Endometrial microvascular endothelial cells (primary cell): ENCODE results near the gene CYB5R3. TPM values are rescaled to one million over a fixed set of nuclear protein-coding genes. Genes with fewer than 3 reads are reported as not detected.
"Not testable (repeated sequence)": the region's sequence is repeated elsewhere in the genome, so short reads cannot be mapped to it uniquely, and the experiment has no call there.

Experiments
- in situ Hi-C: cut with HindIII; loops from 2 replicates; pipeline ENCODE4 v1.10.0; 2017; ENCODE audit warnings: low sequenced_read_pairs, low pct_unique_long_range_greater_than_20kb; ENCODE audit errors: inconsistent ontology term
- total RNA-seq: library from RNA; depleted of rRNA; stranded (reverse); fragments of >200 nt; gene quantifications from one replicate; pipeline ENCODE4 v1.2.3, GENCODE V29; 2015; ENCODE audit errors: inconsistent ontology term

CYB5R3 gene
- total RNA-seq, 1 donor from 2014 or later: 155 TPM

DNA sequence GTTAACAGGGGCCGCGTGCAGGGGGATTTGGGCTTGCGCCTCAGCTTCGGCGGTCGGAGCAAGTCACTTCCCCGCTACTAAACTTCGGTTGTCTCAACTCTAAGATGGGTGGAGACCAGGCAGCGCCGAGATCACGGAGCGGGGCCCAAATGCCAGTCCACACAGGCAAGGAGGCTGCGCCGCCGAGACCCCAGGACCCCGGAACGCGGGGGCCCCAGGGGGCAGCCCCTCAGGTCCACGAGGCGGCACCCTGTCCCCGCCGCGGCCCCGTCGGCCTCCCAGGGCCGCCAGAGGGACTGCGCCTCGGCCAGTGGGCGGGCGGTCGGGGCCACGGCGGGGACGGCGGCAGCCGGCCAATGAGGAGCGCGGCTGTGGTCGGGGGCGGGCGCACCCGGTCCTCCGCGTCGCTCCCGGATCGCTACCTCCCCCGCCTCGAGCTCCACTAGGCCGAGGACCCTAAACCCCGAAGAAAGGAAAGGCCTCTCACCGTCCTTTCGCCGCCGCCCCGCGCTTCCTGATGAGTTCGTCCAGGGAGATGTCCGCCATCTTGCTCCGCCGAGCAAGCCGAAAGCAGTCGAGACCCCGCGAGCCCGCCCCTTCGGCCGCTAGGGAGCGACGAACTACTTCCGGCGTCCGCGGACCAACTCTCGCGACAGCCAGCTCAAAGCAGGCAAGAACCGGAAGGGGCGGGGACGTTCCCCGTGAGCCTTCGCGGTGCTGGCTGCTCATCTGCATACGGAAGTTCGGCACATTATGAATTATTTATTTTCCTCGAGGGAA lies 34.7 kb downstream of the CYB5R3 start, which contains the start of gene POLDIP3:
Gene POLDIP3, minus strand, starts transcription at position 572 of the 780 bp plus-strand sequence. Its CDS starts 26 bp downstream, at position 546.
- in situ Hi-C loops: no loop called here

DNA sequence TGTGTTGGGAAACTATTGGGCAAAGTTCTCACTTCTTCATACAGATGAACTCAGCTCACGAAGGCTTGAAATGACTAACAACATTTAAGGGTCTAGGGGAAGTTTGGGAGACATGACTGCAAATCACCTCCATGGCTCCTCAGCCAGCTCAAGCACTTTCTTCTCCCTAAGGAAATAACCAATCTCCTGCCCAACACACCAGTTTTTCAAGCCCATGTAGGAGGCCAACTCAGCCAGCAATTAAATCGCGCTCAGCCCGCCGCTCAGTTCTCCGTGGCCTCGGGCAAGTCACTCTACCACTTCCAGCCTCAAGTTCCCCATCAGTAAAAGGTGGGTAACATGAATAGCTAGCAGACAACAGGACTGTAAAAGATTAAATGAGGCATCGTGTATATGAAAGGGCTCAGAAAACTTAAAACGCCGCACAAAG lies 35.3 kb downstream of the CYB5R3 start:
- in situ Hi-C loops: no loop called here

DNA sequence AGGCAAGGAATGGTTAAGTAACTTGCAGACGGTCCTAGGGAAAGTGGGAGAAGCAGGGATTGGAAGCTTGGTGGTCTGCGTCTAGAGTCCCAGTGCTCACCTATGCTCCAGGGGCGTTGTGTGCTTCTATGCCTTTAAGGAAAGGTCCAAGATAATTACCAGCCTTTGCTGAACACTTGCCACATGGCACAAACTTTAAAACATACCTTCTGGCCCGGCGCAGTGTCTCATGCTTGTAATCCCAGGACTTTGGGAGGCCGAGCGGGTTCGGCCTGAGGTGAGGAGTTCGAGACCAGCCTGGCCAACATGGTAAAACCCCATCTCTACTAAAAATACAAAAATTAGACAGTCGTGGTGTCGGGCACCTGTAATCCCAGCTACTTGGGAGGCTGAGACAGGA lies 36.9 kb downstream of the CYB5R3 start:
- in situ Hi-C loops: no loop called here

- in situ Hi-C loops: no loop called here
Observed at GRCh38 chr22:42611051-42611450, 38.1 kb downstream of the CYB5R3 start.

- in situ Hi-C loops: no loop called here
Observed at GRCh38 chr22:42610186-42610585, 39.0 kb downstream of the CYB5R3 start.

DNA sequence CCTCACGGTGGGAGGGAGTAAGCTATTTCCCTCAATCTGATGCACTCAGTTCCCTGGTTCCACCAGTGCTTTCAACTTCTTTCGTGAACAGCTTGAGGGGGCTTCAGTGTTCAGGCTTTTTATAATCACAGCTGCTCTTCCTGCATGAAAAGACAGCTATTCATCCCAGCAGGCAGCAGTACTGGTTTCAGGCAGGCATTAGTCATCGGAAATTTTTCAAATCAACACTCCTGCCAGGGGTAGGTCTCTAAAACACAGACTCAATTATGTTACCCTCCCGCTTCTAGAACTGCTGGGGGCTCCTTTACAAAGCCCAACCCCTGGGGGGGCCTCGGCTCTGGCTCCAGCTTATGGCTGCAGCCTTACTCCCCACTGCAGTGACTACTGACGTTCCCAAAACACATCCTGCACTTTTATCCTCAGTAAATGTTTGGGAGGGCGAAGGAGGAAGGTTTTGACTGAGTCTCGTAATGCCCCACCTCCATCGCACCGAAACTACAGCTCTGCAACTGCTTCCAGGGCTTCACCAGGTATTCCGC lies 40.3 kb downstream of the CYB5R3 start:
- in situ Hi-C loops: no loop called here

DNA sequence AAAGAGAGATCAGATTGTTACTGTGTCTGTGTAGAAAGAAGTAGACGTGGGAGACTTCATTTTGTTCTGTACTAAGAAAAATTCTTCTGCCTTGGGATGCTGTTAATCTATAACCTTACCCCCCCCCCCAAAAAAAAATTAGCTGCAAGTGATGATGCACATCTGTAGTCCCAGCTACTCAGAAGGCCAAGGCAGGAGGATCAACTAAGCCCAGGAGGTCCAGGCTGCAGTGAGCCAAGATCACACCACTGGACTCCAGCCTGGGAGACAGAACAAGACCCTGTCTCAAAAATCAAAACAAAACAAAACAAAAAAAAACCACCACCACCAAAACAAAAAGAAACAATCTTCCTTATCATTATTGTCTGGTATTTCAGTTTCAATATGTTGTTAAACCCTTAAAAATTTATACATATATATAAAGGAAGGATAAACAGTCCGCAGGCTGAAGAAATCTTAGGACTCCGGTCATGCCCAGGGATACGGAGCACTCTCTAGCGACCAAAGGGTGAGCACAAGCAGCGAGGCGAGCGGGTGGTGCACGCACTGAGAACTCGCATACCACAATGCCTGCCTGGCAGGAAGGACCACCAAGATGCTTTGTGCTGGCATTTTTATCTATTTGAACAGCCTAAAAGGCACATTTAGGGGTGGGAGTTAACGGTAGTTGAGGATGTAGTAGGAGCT lies 40.9 kb downstream of the CYB5R3 start:
- in situ Hi-C loops: no loop called here

DNA sequence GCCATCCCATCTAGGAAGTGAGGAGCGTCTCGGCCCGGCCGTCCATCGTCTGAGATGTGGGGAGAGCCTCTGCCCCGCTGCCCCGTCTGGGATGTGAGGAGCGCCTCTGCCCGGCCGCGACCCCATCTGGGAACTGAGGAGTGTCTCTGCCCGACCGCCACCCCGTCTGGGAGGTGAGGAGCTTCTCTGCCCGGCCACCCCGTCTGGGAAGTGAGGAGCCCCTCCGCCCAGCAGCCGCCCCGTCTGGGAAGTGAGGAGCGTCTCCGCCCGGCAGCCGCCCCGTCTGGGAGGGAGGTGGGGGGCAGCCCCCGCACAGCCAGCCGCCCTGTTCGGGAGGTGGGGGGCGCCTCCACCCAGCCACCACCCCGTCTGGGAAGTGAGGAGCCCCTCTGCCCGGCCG lies 41.6 kb downstream of the CYB5R3 start:
- in situ Hi-C loops: not testable (repeated sequence)

DNA sequence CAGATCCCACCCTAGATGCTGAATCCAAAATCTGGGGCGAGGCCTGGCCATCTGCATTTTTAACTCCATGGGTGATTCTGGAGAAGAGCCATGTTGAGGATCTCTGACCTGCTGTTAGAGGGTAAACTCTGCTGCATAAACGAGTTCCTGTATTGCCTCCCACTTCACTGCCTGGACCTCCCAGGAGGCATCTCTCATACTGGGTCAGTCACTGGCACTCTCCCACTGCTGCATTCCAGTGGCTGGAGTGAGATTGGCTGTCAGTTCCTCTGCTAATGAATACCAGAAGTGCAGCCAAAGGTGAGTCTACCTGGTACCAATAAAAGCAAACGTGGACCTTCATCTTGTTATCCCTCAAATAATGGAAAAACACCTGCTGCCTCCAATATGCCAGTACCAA lies 44.8 kb downstream of the CYB5R3 start:
- in situ Hi-C loops: no loop called here

DNA sequence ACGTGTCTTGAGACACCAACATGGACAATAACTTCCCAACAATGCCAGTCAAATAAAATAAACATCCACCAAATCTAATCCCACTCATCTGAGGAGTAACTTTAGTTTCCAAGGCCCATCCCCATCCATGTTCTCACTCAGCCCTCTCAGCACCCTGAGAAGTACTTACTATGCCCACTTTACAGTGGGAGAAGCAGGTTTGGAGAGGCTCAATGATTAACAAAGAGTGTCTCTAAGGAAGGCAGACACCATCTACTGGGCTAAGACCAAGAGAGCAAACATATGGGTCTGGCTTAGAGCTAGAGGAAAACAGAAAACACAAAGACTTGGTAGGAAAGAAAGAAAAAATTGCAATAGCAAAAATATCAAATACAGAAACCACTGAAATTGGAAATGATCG lies 45.8 kb downstream of the CYB5R3 start:
- in situ Hi-C loops: no loop called here

DNA sequence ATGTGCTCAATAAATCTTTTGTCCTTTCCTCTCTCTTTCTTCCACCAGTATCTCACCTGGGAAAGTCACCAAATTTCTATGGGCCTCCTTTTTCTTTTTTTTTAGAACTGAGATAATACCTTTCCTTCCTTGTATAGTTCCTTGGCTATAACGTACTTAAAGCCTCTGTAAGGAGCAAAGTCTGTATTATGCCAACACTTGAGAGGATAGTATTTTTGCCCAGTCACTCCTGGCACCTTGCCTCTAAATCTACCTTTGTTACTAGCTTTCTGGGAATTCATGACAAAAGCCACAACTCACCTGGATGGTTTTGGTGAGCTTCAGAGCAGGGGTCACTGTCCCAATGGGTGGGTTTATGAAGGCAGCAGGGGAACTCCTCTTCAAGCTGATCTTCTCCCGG lies 46.7 kb downstream of the CYB5R3 start:
- in situ Hi-C loops: no loop called here

DNA sequence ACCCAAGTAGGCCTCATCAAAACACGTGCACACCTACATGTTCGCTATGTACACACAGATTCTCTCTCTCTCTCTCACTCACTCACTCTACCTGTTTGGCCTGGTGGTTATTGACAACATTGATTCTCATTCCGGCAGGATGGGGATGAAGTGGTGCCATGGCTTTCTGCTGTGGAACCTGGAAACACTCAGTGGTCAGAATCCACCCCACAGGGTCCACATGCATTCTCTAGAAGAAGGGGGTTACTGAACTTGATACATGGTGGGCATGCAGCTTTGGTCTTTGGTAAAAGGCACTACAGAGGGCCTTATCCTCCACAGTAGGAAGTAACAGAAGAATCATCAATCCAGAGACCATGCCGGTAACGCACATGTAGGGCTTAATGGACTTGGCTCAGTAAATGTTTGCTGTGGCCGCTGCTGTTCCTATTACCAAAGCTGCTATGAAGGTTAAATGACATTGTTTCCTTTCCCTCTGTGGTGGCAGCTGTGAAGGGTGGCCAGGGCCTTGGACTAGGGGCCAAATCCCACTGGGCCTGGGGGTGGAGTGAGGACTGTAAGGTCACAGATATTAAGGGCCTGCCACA lies 47.2 kb downstream of the CYB5R3 start:
- in situ Hi-C loops: no loop called here

GRCh38 chr22:42596863-42597530 lies 52.2 kb downstream of the CYB5R3 start:
- in situ Hi-C loops: no loop called here

DNA sequence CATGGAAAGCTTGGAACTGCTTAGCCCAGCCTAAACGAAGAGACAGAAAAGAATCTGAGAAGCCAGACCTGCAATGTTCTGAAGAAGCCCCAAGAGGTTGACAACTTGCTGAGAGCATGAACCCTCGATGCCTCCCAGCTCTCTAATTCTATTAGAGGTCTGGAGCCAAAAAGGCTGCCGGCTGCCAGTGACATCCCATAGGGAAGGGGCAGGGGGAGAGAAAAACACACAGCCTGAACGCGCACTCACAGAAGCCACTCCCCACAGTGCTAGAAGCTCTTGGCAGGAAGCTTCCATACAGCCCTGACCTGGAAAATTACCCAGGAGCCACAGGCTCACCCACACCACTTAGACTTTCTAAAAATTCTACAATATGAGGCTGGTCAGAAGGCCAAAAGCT lies 52.9 kb downstream of the CYB5R3 start:
- in situ Hi-C loops: no loop called here

DNA sequence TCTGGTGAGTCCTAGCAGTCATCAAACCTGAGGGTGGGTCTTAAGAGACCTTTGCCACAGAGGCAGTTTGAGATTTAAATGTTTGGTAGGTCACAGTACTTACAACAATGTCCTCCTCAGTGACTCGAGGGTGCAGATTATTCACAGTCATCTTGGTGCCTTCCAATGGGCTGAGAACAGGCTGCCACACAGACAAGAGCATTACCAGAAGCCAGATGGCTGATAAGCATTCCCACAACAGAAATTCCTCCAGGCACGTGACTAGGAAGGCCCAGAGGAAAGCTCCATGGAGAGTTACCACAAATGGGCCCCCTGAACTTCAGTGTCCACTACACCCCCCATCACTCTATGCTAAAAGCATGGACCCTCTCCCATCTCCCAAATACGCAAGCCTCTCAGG lies 53.8 kb downstream of the CYB5R3 start:
- in situ Hi-C loops: no loop called here

- in situ Hi-C loops: no loop called here
Observed at GRCh38 chr22:42591987-42592386, 57.2 kb downstream of the CYB5R3 start.

GRCh38 chr22:42587588-42588175 lies 61.5 kb downstream of the CYB5R3 start:
- in situ Hi-C loops: no loop called here

DNA sequence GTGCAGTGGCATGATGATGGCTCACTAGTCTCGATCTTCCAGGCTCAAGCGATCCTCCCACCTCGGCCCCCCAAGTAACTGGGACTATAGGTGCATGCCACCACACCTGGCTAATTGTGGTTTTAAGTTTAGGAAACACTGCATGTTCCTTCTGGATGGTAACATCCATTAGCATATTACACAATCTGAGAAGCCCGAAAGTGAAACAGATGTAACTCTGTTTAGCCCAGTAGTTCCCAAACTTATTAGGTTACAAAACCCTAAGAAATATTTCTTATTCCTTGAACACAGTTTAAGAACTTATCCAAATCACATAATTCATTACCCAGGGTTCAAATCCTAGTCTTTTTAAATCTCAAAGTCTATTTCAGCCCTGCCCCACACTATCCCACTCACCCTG lies 62.8 kb downstream of the CYB5R3 start:
- in situ Hi-C loops: no loop called here

- in situ Hi-C loops: no loop called here
Observed at GRCh38 chr22:42585096-42585495, 64.1 kb downstream of the CYB5R3 start.
